Upper lobe of left lung (tissue), 6 donors: Measurements from ENCODE around the gene KRTAP21-1. TPM values are rescaled to one million over a fixed set of nuclear protein-coding genes. Genes with fewer than 3 reads are reported as not detected.
"Not testable (repeated sequence)": the region's sequence is repeated elsewhere in the genome, so short reads cannot be mapped to it uniquely, and the experiment has no call there.

Source experiments
- ATAC-seq, 2 donors: fragments of 200-7000 bp; cut with Tn5 transposase; one replicate each; pipeline ENCODE4 v1.9.1; 2022; ENCODE audit warnings: mild to moderate bottlenecking in 2 of 2, moderate library complexity in 2 of 2; ENCODE audit not compliant: low FRiP score in 2 of 2
- DNase-seq, 2 donors: peaks; one replicate each; pipeline ENCODE4 v3.0.0-alpha.2; 2019 to 2020
- H3K27ac ChIP-seq, 4 donors: fragments of 200-600 bp; sonication (generic); one replicate each; pipeline ENCODE4 v1.5.1; 2016 to 2019
- H3K27me3 ChIP-seq, 4 donors: fragments of 200-600 bp; sonication (generic); one replicate each; pipeline ENCODE4 v1.5.1; 2017 to 2019
- H3K36me3 ChIP-seq, 4 donors: fragments of 200-600 bp; sonication (generic); one replicate each; pipeline ENCODE4 v1.5.1; 2016 to 2019
- H3K4me1 ChIP-seq, 4 donors: fragments of 200-600 bp; sonication (generic); one replicate each; pipeline ENCODE4 v1.5.1; 2018 to 2019
- H3K4me3 ChIP-seq, 4 donors: fragments of 200-600 bp; sonication (generic); one replicate each; pipeline ENCODE4 v1.5.1; 2017 to 2019; ENCODE audit warnings: mild to moderate bottlenecking in 2 of 4, moderate library complexity in 1 of 4
- H3K9me3 ChIP-seq, 4 donors: fragments of 200-600 bp; sonication (generic); one replicate each; pipeline ENCODE4 v1.5.1; 2018 to 2019
- EP300 ChIP-seq, 4 donors: sonication (generic); formaldehyde crosslinking; IDR thresholded peaks; one replicate each; pipeline ENCODE4 v1.5.1; 2017; ENCODE audit warnings: antibody characterized with exemption in 4 of 4, control low read depth in 2 of 4
- POLR2A ChIP-seq, 4 donors: fragments of 450-650 bp; IDR thresholded peaks; one replicate each; pipeline ENCODE4 v1.5.1; 2016 to 2017; ENCODE audit warnings: antibody characterized with exemption in 4 of 4, mild to moderate bottlenecking in 2 of 4
- POLR2AphosphoS5 ChIP-seq, 2 donors: sonication (generic); formaldehyde crosslinking; IDR thresholded peaks; one replicate each; pipeline ENCODE4 v1.5.1; 2017; ENCODE audit warnings: antibody characterized with exemption in 2 of 2
- WGBS, 2 donors: methylation state at CpG; one replicate each; pipeline ENCODE4 v1.1.5; 2017 to 2018; 5-methylcytosine and 5-hydroxymethylcytosine counted together
- total RNA-seq, 6 donors: library from RNA; depleted of rRNA in 4 of 6; stranded (reverse); fragments of >200 nt in 4 of 6; gene quantifications; one replicate each; pipeline versions ENCODE4 v1.1.0 to v1.2.1, GENCODE V29; 2016 to 2021
- TF ChIP-seq, protein P1 (sequence below), 6 experiments: fragments of 450-650 bp in 4 of 6; fragments of 200-600 bp in 2 of 6; sonication (generic) in 2 of 6; IDR thresholded peaks; one replicate each; pipeline ENCODE4 v1.5.1; 2016 to 2019; ENCODE audit warnings: antibody characterized with exemption in 6 of 6
- donor health status: DM: no; HTN: no; CAD: no; lungs with moderate emphysema.
- donor health status: DM: no; HTN: yes; CAD: no; lungs with severe emphysema.

The KRTAP21-1 gene
- not detected for total RNA-seq

DNA sequence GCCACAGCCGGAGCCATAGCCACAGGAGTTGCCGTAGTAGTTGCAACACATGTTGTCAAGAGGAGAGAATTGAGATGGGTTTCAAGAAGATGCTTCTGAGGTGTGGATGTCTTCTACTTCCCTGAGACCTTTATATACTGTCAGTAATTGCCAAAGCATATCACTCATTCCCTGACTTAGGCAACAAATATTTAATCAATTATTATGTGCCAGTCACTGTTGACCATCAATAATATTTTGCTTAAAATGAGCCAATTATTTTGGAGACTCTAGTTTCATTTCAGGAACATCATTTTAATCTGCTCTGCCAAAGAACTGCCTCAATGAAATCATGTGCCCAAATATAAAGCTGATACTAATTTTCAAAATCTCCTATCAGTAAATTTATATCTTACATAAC, at the start of gene KRTAP21-1:
Gene KRTAP21-1 (minus strand): TSS at position 101 of the 400 bp plus-strand sequence. CDS start 50 bp downstream, at position 51.
- H3K27ac ChIP-seq, H3K36me3 ChIP-seq, ATAC-seq, H3K27me3 ChIP-seq, H3K4me1 ChIP-seq, H3K9me3 ChIP-seq, H3K4me3 ChIP-seq, DNase-seq: not testable (repeated sequence)
- 79 to 100% methylated on average over 2 of the region's 2 CpGs for WGBS, 2 donors

DNA sequence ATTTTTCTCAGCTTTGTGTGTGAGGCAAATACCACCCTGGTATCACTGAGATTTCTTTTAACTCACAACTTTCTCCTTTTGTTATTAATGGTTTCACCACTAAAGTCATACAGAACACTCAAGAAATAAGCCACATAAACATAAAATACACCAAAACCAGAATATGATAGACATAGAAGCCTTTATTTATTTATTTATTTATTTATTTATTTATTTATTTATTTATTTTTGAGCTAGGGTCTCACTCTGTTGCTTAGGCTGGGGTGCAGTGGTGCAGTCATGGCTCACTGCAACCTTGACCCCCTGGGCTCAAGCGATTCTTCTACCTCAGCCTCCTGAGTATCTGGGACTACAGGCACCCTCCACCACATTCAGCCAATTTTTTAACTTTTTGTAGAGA, 45.4 kb upstream of the KRTAP21-1 start:
- Histone ChIP-seq H3K4me3 (no peak overlapping the region), H3K9me3 (no peaks in the 10 kb centered on the region), H3K36me3 (no peaks in the 10 kb centered on the region), H3K4me1 (no peaks in the 10 kb centered on the region), H3K27me3 (no peaks in the 10 kb centered on the region), H3K27ac (no peak overlapping the region)
- no peak for DNase-seq
- WGBS, 2 donors = 89 to 95% methylated on average over 1 of the region's 1 CpG
- TF ChIP-seq EP300 (IDR thresholded peaks at IDR 0.05) (no peak), POLR2AphosphoS5 (IDR thresholded peaks at IDR 0.05) (no peak), POLR2A (IDR thresholded peaks at IDR 0.05) (no peak)
- ATAC-seq = no peak

DNA sequence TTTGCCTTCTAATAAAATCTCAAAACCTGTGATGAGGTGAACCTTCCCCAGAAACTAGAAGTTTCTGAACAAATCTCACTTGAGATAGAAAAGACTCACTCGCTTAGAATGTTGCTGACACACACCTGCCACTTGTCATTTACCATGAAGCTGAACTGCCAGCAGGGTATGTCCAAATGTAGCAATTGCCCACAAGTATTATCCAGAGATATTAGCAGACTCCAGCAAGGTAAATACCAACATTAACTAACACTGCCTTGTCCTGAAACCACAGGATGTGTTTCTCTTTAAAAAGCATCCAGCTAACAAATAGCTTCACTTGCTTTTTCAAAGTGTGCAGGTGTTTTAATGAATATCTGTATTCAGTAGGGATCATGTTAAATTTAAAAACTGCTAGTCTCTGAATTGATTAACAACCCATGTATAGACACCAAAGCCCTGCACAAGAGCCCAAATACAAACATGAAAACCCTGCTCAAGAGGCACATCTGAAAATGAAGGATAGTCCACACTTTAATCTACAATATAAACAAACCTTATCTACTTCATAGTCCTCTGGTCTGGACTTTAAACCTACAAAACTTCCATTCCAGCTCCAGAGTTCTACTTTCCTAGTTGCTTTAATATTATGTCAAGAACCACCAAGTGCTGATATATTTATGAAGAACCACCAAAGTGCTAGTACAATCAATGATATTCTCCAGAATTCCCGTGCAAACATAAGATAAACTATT, 38.5 kb upstream of the KRTAP21-1 start:
- TF ChIP-seq, protein P1, sequence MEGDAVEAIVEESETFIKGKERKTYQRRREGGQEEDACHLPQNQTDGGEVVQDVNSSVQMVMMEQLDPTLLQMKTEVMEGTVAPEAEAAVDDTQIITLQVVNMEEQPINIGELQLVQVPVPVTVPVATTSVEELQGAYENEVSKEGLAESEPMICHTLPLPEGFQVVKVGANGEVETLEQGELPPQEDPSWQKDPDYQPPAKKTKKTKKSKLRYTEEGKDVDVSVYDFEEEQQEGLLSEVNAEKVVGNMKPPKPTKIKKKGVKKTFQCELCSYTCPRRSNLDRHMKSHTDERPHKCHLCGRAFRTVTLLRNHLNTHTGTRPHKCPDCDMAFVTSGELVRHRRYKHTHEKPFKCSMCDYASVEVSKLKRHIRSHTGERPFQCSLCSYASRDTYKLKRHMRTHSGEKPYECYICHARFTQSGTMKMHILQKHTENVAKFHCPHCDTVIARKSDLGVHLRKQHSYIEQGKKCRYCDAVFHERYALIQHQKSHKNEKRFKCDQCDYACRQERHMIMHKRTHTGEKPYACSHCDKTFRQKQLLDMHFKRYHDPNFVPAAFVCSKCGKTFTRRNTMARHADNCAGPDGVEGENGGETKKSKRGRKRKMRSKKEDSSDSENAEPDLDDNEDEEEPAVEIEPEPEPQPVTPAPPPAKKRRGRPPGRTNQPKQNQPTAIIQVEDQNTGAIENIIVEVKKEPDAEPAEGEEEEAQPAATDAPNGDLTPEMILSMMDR (IDR thresholded peaks at IDR 0.05) = no peak
- TF ChIP-seq POLR2A (IDR thresholded peaks at IDR 0.05) (no peak), POLR2AphosphoS5 (IDR thresholded peaks at IDR 0.05) (no peak), EP300 (IDR thresholded peaks at IDR 0.05) (no peak)
- 32 to 56% methylated on average over 2 of the region's 2 CpGs for WGBS, 2 donors
- ATAC-seq (no peak), DNase-seq (no peak)
- no peak overlapping the region for H3K4me3 ChIP-seq
- no peaks in the 10 kb centered on the region for H3K9me3 ChIP-seq
- no peaks in the 10 kb centered on the region for H3K4me1 ChIP-seq
- H3K27ac ChIP-seq = no peak overlapping the region
- no peaks in the 10 kb centered on the region for H3K36me3 ChIP-seq
- no peaks in the 10 kb centered on the region for H3K27me3 ChIP-seq

DNA sequence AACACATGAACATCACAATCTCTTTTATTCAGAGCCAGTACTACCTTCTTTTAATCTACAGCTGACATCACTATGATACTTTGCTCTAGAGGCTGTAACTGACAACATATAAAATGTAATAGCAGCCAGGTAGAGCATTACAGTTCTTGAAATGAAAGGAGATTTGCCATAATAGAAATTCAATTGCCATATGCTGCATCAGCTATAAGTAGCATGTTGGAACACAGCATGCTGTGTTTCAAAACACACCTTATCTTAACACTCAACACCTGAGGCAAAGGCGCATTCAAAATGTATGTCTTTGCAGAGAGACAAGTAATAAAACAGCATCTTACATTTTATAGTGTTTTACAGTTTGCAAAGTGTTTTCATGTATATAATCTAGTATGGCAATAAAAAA, 24.0 kb upstream of the KRTAP21-1 start:
- H3K9me3 ChIP-seq = no peaks in the 10 kb centered on the region
- TF ChIP-seq, protein P1 (IDR thresholded peaks at IDR 0.05) = no peak
- no peak for TF ChIP-seq POLR2A (IDR thresholded peaks at IDR 0.05)
- TF ChIP-seq POLR2AphosphoS5 (IDR thresholded peaks at IDR 0.05) = no peak
- no peak for TF ChIP-seq EP300 (IDR thresholded peaks at IDR 0.05)
- no peak overlapping the region for H3K4me3 ChIP-seq
- no peaks in the 10 kb centered on the region for H3K27me3 ChIP-seq
- H3K36me3 ChIP-seq = no peaks in the 10 kb centered on the region
- no peaks in the 10 kb centered on the region for H3K4me1 ChIP-seq
- DNase-seq (no peak), ATAC-seq (no peak)
- 94 to 97% methylated on average over 1 of the region's 1 CpG for WGBS, 2 donors
- no peak overlapping the region for H3K27ac ChIP-seq

DNA sequence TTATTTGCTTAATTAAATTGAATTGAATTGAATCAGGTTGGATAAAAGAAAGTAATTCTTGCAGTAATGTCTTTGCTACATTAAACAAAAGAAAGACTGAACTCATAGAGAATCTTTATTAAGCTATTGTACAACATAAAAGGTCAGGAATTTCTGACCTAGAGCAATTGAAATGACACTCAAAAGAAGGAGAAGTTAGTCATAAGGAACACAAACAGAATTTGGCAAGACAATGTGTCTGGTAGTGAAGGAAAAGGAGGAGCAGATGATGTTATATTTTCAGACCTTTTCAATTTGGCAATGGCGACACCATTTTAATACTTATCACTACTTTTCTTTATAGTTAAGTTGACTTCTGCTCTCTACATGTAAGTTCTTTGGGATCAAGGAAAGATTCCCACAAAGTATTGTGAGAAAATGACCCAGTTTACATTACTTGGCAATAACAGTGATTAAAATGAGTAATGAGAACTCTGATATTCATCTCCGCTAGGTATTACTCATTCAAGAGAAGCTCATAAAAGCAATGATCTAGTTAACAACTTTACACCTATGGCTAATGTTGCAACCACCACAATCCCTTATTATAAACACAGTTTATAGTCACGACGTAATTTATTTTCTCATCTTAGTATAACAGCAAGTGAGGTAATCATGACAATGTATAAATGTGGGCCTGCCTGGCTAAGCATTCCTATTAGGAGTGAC, 14.7 kb upstream of the KRTAP21-1 start:
- Histone ChIP-seq H3K9me3 (no peaks in the 10 kb centered on the region), H3K27ac (no peak overlapping the region), H3K27me3 (no peaks in the 10 kb centered on the region), H3K4me1 (no peaks in the 10 kb centered on the region), H3K4me3 (no peak overlapping the region), H3K36me3 (no peaks in the 10 kb centered on the region)
- TF ChIP-seq, protein P1 (IDR thresholded peaks at IDR 0.05) = no peak
- TF ChIP-seq EP300 (IDR thresholded peaks at IDR 0.05) (no peak), POLR2AphosphoS5 (IDR thresholded peaks at IDR 0.05) (no peak), POLR2A (IDR thresholded peaks at IDR 0.05) (no peak)
- DNase-seq (no peak), ATAC-seq (no peak)
- WGBS, 2 donors = 83 to 86% methylated on average over 4 of the region's 4 CpGs
